ENCODE results near the gene FBF1. TPM values are rescaled to one million over a fixed set of nuclear protein-coding genes. Genes with fewer than 3 reads are reported as not detected.

The FBF1 gene
- total and polyA plus RNA-seq, 9 of the 15 experiments (the other 6 are each of a cell fraction or from before 2014, with no cell fraction given) = 0.46 to 14.9 (median 7.5) TPM

GRCh38 chr17:75940727-75941441 is at the start of gene FBF1 (continued):
- TF ChIP-seq MITF (IDR thresholded peaks at IDR 0.05) = no peak
- peak; percentile 33; the same call in 1 of the 2 replicates for TF ChIP-seq SOX6 (IDR thresholded peaks at IDR 0.05)
- TF ChIP-seq ATF6 (CRISPR knock-in tag; IDR thresholded peaks at IDR 0.05) = peak; percentile 96
- peak; percentile 84; the same call in 1 of the 2 replicates for TF ChIP-seq POLR2AphosphoS2 (IDR thresholded peaks at IDR 0.05; ENCODE audit: low read length)
- peak; percentile 76 for TF ChIP-seq VEZF1 (CRISPR knock-in tag; IDR thresholded peaks at IDR 0.05)
- no peak for TF ChIP-seq CCAR2 (IDR thresholded peaks at IDR 0.05; ENCODE audit: low read depth, low read length)
- no peak for TF ChIP-seq BCLAF1 (IDR thresholded peaks at IDR 0.05; ENCODE audit: borderline replicate concordance in 1 of 2, control insufficient read depth in 1 of 2, low read depth in 2 of 2, low read length in 1 of 2)
- TF ChIP-seq TEAD1 (CRISPR knock-in tag; IDR thresholded peaks at IDR 0.05) = peak; percentile 33 to 79; a peak in 2 of 4 replicates
- TF ChIP-seq MAFF (IDR thresholded peaks at IDR 0.05; ENCODE audit: low read length) = no peak
- TF ChIP-seq NCOA2 (IDR thresholded peaks at IDR 0.05; ENCODE audit: partially characterized antibody in 2 of 2) = no peak
- peak; percentile 41; the same call in 1 of the 2 replicates for TF ChIP-seq HIVEP1 (CRISPR knock-in tag; IDR thresholded peaks at IDR 0.05)
- no peak for TF ChIP-seq FOXO4 (CRISPR knock-in tag; IDR thresholded peaks at IDR 0.05)
- TF ChIP-seq HEY1 (CRISPR knock-in tag; IDR thresholded peaks at IDR 0.05; ENCODE audit: borderline replicate concordance) = no peak
- TF ChIP-seq MYBL2 (IDR thresholded peaks at IDR 0.05; ENCODE audit: low read depth) = no peak
- TF ChIP-seq MYBL2 (CRISPR knock-in tag; IDR thresholded peaks at IDR 0.05; ENCODE audit: borderline replicate concordance) = no peak
- no peak for TF ChIP-seq RHOXF2B (CRISPR knock-in tag; conservative IDR thresholded peaks at IDR 0.05)
